Parathyroid adenoma (tissue), 2 donors: ENCODE measurements around the gene EN2.

ENCODE experiments used
- H2AFZ ChIP-seq: fragments of 300-600 bp; sonication (generic); one replicate; pipeline ENCODE4 v1.7.0; 2017; ENCODE audit warnings: antibody characterized with exemption, mild to moderate bottlenecking
- H3K27ac ChIP-seq: fragments of 300-600 bp; sonication (generic); one replicate; pipeline ENCODE4 v1.7.0; 2017
- H3K27me3 ChIP-seq: fragments of 300-600 bp; sonication (generic); one replicate; pipeline ENCODE4 v1.7.0; 2017; ENCODE audit warnings: low read length; ENCODE audit not compliant: control insufficient read depth, insufficient read depth
- H3K36me3 ChIP-seq: fragments of 300-600 bp; sonication (generic); one replicate; pipeline ENCODE4 v1.7.0; 2017; ENCODE audit warnings: low read length; ENCODE audit not compliant: control insufficient read depth, insufficient read depth
- H3K4me1 ChIP-seq: fragments of 300-600 bp; sonication (generic); one replicate; pipeline ENCODE4 v1.7.0; 2017; ENCODE audit warnings: control low read depth
- H3K4me2 ChIP-seq: fragments of 300-600 bp; sonication (generic); one replicate; pipeline ENCODE4 v1.7.0; 2017; ENCODE audit warnings: low read length
- H3K4me3 ChIP-seq: fragments of 300-600 bp; sonication (generic); one replicate; pipeline ENCODE4 v1.7.0; 2017; ENCODE audit warnings: low read depth, low read length
- H3K79me2 ChIP-seq: fragments of 300-600 bp; sonication (generic); one replicate; pipeline ENCODE4 v1.7.0; 2017; ENCODE audit warnings: control low read depth
- H3K9ac ChIP-seq: fragments of 300-600 bp; sonication (generic); one replicate; pipeline ENCODE4 v1.7.0; 2017; ENCODE audit warnings: mild to moderate bottlenecking
- H3K9me3 ChIP-seq: fragments of 300-600 bp; sonication (generic); one replicate; pipeline ENCODE4 v1.7.0; 2017; ENCODE audit warnings: low read length; ENCODE audit not compliant: control insufficient read depth
- TF ChIP-seq, protein P1 (sequence below): fragments of 300-600 bp; sonication (generic); IDR thresholded peaks from one replicate; pipeline ENCODE4 v1.7.0; 2017; ENCODE audit warnings: antibody characterized with exemption, mild to moderate bottlenecking
- donor health status: primary hyperparathyroidism.

Gene EN2

GRCh38 chr7:155506854-155507337 is 49.0 kb downstream of the EN2 start:
- no peak overlapping the region for H3K4me3 ChIP-seq

DNA sequence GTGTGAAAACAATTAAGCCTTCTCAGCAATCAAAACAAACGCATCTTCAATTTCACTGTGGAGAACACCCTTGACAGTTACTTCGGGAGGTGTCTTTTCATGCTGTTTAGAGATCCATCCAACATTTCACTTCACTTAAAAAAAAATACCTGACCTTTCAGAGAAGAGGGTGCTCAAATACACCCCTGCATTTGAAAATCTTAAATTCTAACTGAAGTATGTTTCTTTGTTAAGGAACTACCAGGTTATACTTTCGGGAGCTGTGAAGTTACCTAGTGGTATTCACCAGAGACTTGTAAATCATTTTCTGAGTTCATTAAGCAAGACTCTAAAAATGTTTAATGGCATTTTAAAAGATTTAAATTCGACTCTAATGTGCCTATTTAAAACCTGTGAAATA is 49.6 kb downstream of the EN2 start:
- H3K4me2 ChIP-seq = no peak overlapping the region
- peaks cover 12% of the 10 kb centered on the region for H3K27me3 ChIP-seq
- H3K79me2 ChIP-seq = no peaks in the 10 kb centered on the region

More at GRCh38 chr7:155506854-155507337, 49.0 kb downstream of the EN2 start:
- Histone ChIP-seq H3K27me3 (peaks cover 12% of the 10 kb centered on the region), H3K79me2 (no peaks in the 10 kb centered on the region), H3K36me3 (no peaks in the 10 kb centered on the region), H3K27ac (no peak overlapping the region), H3K9me3 (no peaks in the 10 kb centered on the region), H3K4me1 (no peaks in the 10 kb centered on the region), H3K4me2 (no peak overlapping the region), H2AFZ (no peak overlapping the region), H3K9ac (no peak overlapping the region)
- TF ChIP-seq, protein P1, sequence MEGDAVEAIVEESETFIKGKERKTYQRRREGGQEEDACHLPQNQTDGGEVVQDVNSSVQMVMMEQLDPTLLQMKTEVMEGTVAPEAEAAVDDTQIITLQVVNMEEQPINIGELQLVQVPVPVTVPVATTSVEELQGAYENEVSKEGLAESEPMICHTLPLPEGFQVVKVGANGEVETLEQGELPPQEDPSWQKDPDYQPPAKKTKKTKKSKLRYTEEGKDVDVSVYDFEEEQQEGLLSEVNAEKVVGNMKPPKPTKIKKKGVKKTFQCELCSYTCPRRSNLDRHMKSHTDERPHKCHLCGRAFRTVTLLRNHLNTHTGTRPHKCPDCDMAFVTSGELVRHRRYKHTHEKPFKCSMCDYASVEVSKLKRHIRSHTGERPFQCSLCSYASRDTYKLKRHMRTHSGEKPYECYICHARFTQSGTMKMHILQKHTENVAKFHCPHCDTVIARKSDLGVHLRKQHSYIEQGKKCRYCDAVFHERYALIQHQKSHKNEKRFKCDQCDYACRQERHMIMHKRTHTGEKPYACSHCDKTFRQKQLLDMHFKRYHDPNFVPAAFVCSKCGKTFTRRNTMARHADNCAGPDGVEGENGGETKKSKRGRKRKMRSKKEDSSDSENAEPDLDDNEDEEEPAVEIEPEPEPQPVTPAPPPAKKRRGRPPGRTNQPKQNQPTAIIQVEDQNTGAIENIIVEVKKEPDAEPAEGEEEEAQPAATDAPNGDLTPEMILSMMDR = no peak

GRCh38 chr7:155508376-155509358 is 50.7 kb downstream of the EN2 start:
- Histone ChIP-seq H3K9ac (no peak overlapping the region), H2AFZ (no peak overlapping the region), H3K27ac (no peak overlapping the region), H3K36me3 (no peaks in the 10 kb centered on the region), H3K4me3 (no peak overlapping the region), H3K4me1 (no peaks in the 10 kb centered on the region), H3K4me2 (no peak overlapping the region), H3K79me2 (no peaks in the 10 kb centered on the region), H3K9me3 (no peaks in the 10 kb centered on the region), H3K27me3 (peaks cover 12% of the 10 kb centered on the region)
- TF ChIP-seq, protein P1 = no peak

More for the DNA sequence above, 49.6 kb downstream of the EN2 start:
- H3K27ac ChIP-seq = no peak overlapping the region
- H3K9me3 ChIP-seq = no peaks in the 10 kb centered on the region
- H3K4me3 ChIP-seq = no peak overlapping the region
- H3K9ac ChIP-seq = no peak overlapping the region
- H2AFZ ChIP-seq = no peak overlapping the region
- H3K4me1 ChIP-seq = no peaks in the 10 kb centered on the region
- TF ChIP-seq, protein P1 = no peak
- H3K36me3 ChIP-seq = no peaks in the 10 kb centered on the region

DNA sequence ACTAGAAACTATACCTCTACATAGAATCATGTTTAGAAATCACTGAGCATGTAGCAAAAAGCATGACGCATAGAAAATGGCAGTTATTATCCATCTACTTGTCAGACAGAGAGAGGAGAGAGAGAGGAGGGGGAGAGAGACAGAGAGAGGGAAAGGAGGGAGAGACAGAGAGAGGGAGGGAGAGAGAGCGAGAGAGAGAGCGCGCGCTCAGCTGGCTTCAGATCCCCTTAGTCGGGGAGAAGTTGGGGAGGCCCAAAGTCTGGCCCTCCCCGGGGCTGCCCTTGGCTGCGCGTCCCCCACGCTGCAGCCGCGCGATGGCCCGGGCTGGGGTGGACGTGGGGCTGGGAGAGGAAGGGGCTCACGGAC is 51.4 kb downstream of the EN2 start:
- TF ChIP-seq, protein P1 = no peak
- H3K9me3 ChIP-seq = no peaks in the 10 kb centered on the region
- H3K4me2 ChIP-seq = no peak overlapping the region
- H3K27ac ChIP-seq = no peak overlapping the region
- no peak overlapping the region for H3K4me3 ChIP-seq
- no peaks in the 10 kb centered on the region for H3K4me1 ChIP-seq
- H3K36me3 ChIP-seq = no peaks in the 10 kb centered on the region
- no peaks in the 10 kb centered on the region for H3K79me2 ChIP-seq
- H3K9ac ChIP-seq = no peak overlapping the region
- H2AFZ ChIP-seq = no peak overlapping the region
- H3K27me3 ChIP-seq = peaks cover 12% of the 10 kb centered on the region
